HG03378 (cell line): ENCODE measurements around the gene UCK2.

ENCODE experiments used
- ATAC-seq: cut with Tn5 transposase; IDR thresholded peaks from one replicate; pipeline ENCODE4 v1.9.1; 2021; ENCODE audit warnings: mild to moderate bottlenecking, moderate library complexity; ENCODE audit not compliant: unreplicated experiment

The UCK2 gene

GRCh38 chr1:165928075-165928731 lies 100.8 kb downstream of the UCK2 start:
- ATAC-seq = peak; percentile 45

GRCh38 chr1:165930961-165931360 lies 103.5 kb downstream of the UCK2 start:
- no peak for ATAC-seq

- ATAC-seq = no peak
These were observed 106.2 kb downstream of the UCK2 start for GRCh38 chr1:165933446-165934170.

- no peak for ATAC-seq
These were observed 109.1 kb downstream of the UCK2 start for GRCh38 chr1:165936542-165936941.

GRCh38 chr1:165937829-165938228 lies 110.4 kb downstream of the UCK2 start:
- ATAC-seq = no peak

- no peak for ATAC-seq
These were observed 111.4 kb downstream of the UCK2 start for GRCh38 chr1:165938844-165939243.

- no peak for ATAC-seq
These were observed 114.1 kb downstream of the UCK2 start for GRCh38 chr1:165941531-165941930.

GRCh38 chr1:165942062-165942461 lies 114.6 kb downstream of the UCK2 start:
- no peak for ATAC-seq

- ATAC-seq = peak; percentile 49
These were observed 115.6 kb downstream of the UCK2 start for GRCh38 chr1:165942927-165943597.

GRCh38 chr1:165945911-165946310 lies 118.5 kb downstream of the UCK2 start:
- no peak for ATAC-seq

- no peak for ATAC-seq
These were observed 120.5 kb downstream of the UCK2 start for GRCh38 chr1:165947797-165948455.

- no peak for ATAC-seq
These were observed 122.1 kb downstream of the UCK2 start for GRCh38 chr1:165949335-165950130.

GRCh38 chr1:165954940-165955339 lies 127.5 kb downstream of the UCK2 start:
- no peak for ATAC-seq

- ATAC-seq = no peak
These were observed 130.9 kb downstream of the UCK2 start for GRCh38 chr1:165958306-165958705.

- no peak for ATAC-seq
These were observed 132.7 kb downstream of the UCK2 start for GRCh38 chr1:165960136-165960535.

GRCh38 chr1:165960881-165961280 lies 133.5 kb downstream of the UCK2 start:
- no peak for ATAC-seq
